ENCODE data around the gene CBFB. TPM values are rescaled to one million over a fixed set of nuclear protein-coding genes. Genes with fewer than 3 reads are reported as not detected.

Gene CBFB
- polyA plus RNA-seq, 1 donor from 2014 or later = 32.6 TPM

- Histone ChIP-seq H3F3A (ENCODE audit: insufficient read depth, low read length, poor library complexity, severe bottlenecking) (no peaks in the 10 kb centered on the region), H3K4me2 (ENCODE audit: low read length) (no peak overlapping the region), H3K36me3 (ENCODE audit: insufficient read depth, low read length) (no peaks in the 10 kb centered on the region), H2AFZ (ENCODE audit: low read depth, low read length) (no peak overlapping the region), H3K27me3 (ENCODE audit: insufficient read depth, low read depth, low read length) (peaks cover 22% of the 10 kb centered on the region), H3K9ac (ENCODE audit: low read length) (peak overlapping the region; percentile 20), H3K9me3 (ENCODE audit: low read length) (no peaks in the 10 kb centered on the region), H3K79me2 (replicated peaks; ENCODE audit: insufficient read depth, low read length) (no peaks in the 10 kb centered on the region), H3K27ac (ENCODE audit: low read length) (no peak overlapping the region), H4K20me1 (ENCODE audit: insufficient read depth) (no peaks in the 10 kb centered on the region), H3K9me2 (ENCODE audit: insufficient read depth, low read length) (no peaks in the 10 kb centered on the region), H3K4me3 (ENCODE audit: low read length) (peak overlapping the region; percentile 58)
- no peak for TF ChIP-seq POLR2AphosphoS5 (IDR thresholded peaks at IDR 0.05)
- TF ChIP-seq MXI1 (conservative IDR thresholded peaks at IDR 0.05; ENCODE audit: poor library complexity, severe bottlenecking) = no peak
- TF ChIP-seq CTCF (IDR thresholded peaks at IDR 0.05; ENCODE audit: poor library complexity, severe bottlenecking) = peak; percentile 50
- no peak for TF ChIP-seq RAD21 (conservative IDR thresholded peaks at IDR 0.05)
- TF ChIP-seq EP300 (conservative IDR thresholded peaks at IDR 0.05; ENCODE audit: poor library complexity, severe bottlenecking) = no peak
Observed at GRCh38 chr16:67013823-67014633, 14.9 kb upstream of the CBFB start.

GRCh38 chr16:67014634-67015312, 14.2 kb upstream of the CBFB start:
- Histone ChIP-seq H4K20me1 (ENCODE audit: insufficient read depth) (no peaks in the 10 kb centered on the region), H3K79me2 (replicated peaks; ENCODE audit: insufficient read depth, low read length) (no peaks in the 10 kb centered on the region), H3K9ac (ENCODE audit: low read length) (no peak overlapping the region), H2AFZ (ENCODE audit: low read depth, low read length) (no peak overlapping the region), H3F3A (ENCODE audit: insufficient read depth, low read length, poor library complexity, severe bottlenecking) (no peaks in the 10 kb centered on the region), H3K4me2 (ENCODE audit: low read length) (no peak overlapping the region), H3K27me3 (ENCODE audit: insufficient read depth, low read depth, low read length) (peaks cover 22% of the 10 kb centered on the region), H3K9me3 (ENCODE audit: low read length) (no peaks in the 10 kb centered on the region), H3K9me2 (ENCODE audit: insufficient read depth, low read length) (no peaks in the 10 kb centered on the region), H3K4me3 (ENCODE audit: low read length) (peak overlapping the region; percentile 58), H3K27ac (ENCODE audit: low read length) (no peak overlapping the region), H3K36me3 (ENCODE audit: insufficient read depth, low read length) (no peaks in the 10 kb centered on the region)
- no peak for TF ChIP-seq MXI1 (conservative IDR thresholded peaks at IDR 0.05; ENCODE audit: poor library complexity, severe bottlenecking)
- no peak for TF ChIP-seq SMC3 (conservative IDR thresholded peaks at IDR 0.05; ENCODE audit: poor library complexity)
- no peak for TF ChIP-seq TAF1 (IDR thresholded peaks at IDR 0.05; ENCODE audit: low read depth)

DNA sequence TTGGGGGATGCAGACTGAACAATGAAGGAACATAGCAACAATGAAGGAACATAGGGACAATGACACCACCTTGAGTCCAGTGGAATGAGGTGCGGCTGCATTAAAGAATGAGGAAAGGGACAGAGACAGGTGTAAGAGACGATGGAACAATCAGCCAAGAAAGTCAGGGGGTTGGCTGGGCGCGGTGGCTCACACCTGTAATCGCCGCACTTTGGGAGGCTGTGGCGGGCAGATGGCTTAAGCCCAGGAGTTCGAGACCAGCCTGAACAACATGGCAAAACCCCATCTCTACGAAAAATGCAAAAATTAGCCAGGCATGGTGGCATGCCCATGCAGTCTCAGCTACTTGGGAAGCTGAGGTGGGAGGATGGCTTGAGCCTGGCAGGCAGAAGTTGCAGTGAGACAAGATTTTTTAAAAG, 13.6 kb upstream of the CBFB start:
- H3K79me2 ChIP-seq (replicated peaks; ENCODE audit: insufficient read depth, low read length) = no peaks in the 10 kb centered on the region
- no peak overlapping the region for H3K9ac ChIP-seq (ENCODE audit: low read length)
- H3K9me3 ChIP-seq (ENCODE audit: low read length) = no peaks in the 10 kb centered on the region
- H3K27ac ChIP-seq (ENCODE audit: low read length) = no peak overlapping the region
- no peaks in the 10 kb centered on the region for H4K20me1 ChIP-seq (ENCODE audit: insufficient read depth)
- H3F3A ChIP-seq (ENCODE audit: insufficient read depth, low read length, poor library complexity, severe bottlenecking) = no peaks in the 10 kb centered on the region
- H3K4me3 ChIP-seq (ENCODE audit: low read length) = no peak overlapping the region
- no peaks in the 10 kb centered on the region for H3K36me3 ChIP-seq (ENCODE audit: insufficient read depth, low read length)
- TF ChIP-seq CTCF (IDR thresholded peaks at IDR 0.05; ENCODE audit: poor library complexity, severe bottlenecking) (no peak), POLR2AphosphoS5 (IDR thresholded peaks at IDR 0.05) (no peak), TAF1 (IDR thresholded peaks at IDR 0.05; ENCODE audit: low read depth) (no peak), RAD21 (conservative IDR thresholded peaks at IDR 0.05) (no peak)
- TF ChIP-seq, protein P1, sequence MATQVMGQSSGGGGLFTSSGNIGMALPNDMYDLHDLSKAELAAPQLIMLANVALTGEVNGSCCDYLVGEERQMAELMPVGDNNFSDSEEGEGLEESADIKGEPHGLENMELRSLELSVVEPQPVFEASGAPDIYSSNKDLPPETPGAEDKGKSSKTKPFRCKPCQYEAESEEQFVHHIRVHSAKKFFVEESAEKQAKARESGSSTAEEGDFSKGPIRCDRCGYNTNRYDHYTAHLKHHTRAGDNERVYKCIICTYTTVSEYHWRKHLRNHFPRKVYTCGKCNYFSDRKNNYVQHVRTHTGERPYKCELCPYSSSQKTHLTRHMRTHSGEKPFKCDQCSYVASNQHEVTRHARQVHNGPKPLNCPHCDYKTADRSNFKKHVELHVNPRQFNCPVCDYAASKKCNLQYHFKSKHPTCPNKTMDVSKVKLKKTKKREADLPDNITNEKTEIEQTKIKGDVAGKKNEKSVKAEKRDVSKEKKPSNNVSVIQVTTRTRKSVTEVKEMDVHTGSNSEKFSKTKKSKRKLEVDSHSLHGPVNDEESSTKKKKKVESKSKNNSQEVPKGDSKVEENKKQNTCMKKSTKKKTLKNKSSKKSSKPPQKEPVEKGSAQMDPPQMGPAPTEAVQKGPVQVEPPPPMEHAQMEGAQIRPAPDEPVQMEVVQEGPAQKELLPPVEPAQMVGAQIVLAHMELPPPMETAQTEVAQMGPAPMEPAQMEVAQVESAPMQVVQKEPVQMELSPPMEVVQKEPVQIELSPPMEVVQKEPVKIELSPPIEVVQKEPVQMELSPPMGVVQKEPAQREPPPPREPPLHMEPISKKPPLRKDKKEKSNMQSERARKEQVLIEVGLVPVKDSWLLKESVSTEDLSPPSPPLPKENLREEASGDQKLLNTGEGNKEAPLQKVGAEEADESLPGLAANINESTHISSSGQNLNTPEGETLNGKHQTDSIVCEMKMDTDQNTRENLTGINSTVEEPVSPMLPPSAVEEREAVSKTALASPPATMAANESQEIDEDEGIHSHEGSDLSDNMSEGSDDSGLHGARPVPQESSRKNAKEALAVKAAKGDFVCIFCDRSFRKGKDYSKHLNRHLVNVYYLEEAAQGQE (IDR thresholded peaks at IDR 0.05; ENCODE audit: borderline replicate concordance) = no peak
- H3K9me2 ChIP-seq (ENCODE audit: insufficient read depth, low read length) = no peaks in the 10 kb centered on the region
- H3K4me2 ChIP-seq (ENCODE audit: low read length) = no peak overlapping the region
- peaks cover 22% of the 10 kb centered on the region for H3K27me3 ChIP-seq (ENCODE audit: insufficient read depth, low read depth, low read length)
- H2AFZ ChIP-seq (ENCODE audit: low read depth, low read length) = no peak overlapping the region
